Chondrocyte (in vitro differentiated cells): ENCODE results near the gene IGF1R. TPM values are rescaled to one million over a fixed set of nuclear protein-coding genes. Genes with fewer than 3 reads are reported as not detected.

Experiments used
- DNase-seq: peaks from one replicate; pipeline ENCODE4 v3.0.0; 2021; ENCODE audit warnings: mixed read lengths, low spot score
- H3K27ac Mint-ChIP-seq: one replicate; pipeline ENCODE4 v1.8.0; 2021; ENCODE audit warnings: mild to moderate bottlenecking, moderate library complexity, mixed read lengths; ENCODE audit not compliant: unreplicated experiment
- H3K27me3 Mint-ChIP-seq: 2 replicates; pipeline ENCODE4 v1.8.0; 2021; ENCODE audit warnings: low read depth, mixed read lengths
- H3K36me3 Mint-ChIP-seq: 2 replicates; pipeline ENCODE4 v1.8.0; 2021; ENCODE audit warnings: low read depth, mixed read lengths
- H3K4me1 Mint-ChIP-seq: 2 replicates; pipeline ENCODE4 v1.8.0; 2021; ENCODE audit warnings: low read depth, mild to moderate bottlenecking, mixed read lengths
- H3K4me3 Mint-ChIP-seq: one replicate; pipeline ENCODE4 v1.8.0; 2021; ENCODE audit warnings: mild to moderate bottlenecking, moderate library complexity, mixed read lengths; ENCODE audit not compliant: unreplicated experiment
- H3K9me3 Mint-ChIP-seq: 2 replicates; pipeline ENCODE4 v1.8.0; 2021; ENCODE audit warnings: low read depth, mixed read lengths
- total RNA-seq: library from RNA; stranded (reverse); gene quantifications from 3 replicates; pipeline ENCODE4 v1.2.1, GENCODE V29; 2021
- TF ChIP-seq, protein P1 (sequence below): fragments of 200-600 bp; sonication (generic); IDR thresholded peaks from 2 replicates; pipeline ENCODE4 v1.5.0; 2021; ENCODE audit warnings: antibody characterized with exemption, mild to moderate bottlenecking, moderate library complexity

The IGF1R gene
- total RNA-seq, 1 donor from 2014 or later = 119 TPM

DNA sequence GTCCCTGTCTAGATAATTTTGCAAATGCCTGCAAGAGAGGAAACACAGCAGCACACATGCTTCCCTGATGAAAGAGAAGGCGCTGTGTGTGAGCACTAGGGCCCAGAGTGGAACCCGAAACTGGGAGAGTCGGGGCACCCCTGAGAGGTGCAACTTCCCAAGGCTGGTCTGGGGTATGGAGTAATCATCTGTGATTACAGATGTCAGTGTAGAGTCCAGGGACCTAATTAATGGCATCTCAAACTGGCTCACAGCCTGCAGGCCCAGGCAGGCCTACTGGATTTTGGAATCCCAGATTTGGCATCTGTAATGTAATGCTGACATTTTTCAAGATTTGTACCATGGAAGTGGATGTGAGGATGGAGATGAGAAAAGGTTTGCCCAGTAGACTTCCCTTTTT lies 329.8 kb downstream of the IGF1R start:
- DNase-seq = no peak
- H3K4me1 Mint-ChIP-seq = peaks cover 14% of the 10 kb centered on the region
- TF ChIP-seq, protein P1, sequence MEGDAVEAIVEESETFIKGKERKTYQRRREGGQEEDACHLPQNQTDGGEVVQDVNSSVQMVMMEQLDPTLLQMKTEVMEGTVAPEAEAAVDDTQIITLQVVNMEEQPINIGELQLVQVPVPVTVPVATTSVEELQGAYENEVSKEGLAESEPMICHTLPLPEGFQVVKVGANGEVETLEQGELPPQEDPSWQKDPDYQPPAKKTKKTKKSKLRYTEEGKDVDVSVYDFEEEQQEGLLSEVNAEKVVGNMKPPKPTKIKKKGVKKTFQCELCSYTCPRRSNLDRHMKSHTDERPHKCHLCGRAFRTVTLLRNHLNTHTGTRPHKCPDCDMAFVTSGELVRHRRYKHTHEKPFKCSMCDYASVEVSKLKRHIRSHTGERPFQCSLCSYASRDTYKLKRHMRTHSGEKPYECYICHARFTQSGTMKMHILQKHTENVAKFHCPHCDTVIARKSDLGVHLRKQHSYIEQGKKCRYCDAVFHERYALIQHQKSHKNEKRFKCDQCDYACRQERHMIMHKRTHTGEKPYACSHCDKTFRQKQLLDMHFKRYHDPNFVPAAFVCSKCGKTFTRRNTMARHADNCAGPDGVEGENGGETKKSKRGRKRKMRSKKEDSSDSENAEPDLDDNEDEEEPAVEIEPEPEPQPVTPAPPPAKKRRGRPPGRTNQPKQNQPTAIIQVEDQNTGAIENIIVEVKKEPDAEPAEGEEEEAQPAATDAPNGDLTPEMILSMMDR = no peak
- H3K9me3 Mint-ChIP-seq = no peaks in the 10 kb centered on the region
- H3K27ac Mint-ChIP-seq = no peak overlapping the region
- H3K36me3 Mint-ChIP-seq = no peaks in the 10 kb centered on the region
- H3K4me3 Mint-ChIP-seq = no peak overlapping the region
- H3K27me3 Mint-ChIP-seq = no peaks in the 10 kb centered on the region

DNA sequence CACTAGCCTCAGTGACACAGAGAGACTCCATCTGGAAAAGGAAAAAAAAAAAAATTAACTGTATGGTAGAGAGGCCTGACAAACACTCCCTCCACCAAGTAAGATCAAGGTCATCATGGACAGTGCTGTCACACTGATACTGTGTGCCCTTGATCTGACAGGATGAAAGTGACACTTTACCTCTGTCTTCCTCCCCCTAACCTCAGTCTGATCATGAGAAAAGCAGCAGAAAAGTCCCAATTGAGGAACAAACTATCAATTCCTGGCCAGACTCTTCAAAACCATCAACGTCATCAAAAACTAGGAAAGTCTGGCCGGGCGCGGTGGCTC lies 332.5 kb downstream of the IGF1R start:
- H3K4me1 Mint-ChIP-seq = peaks cover 28% of the 10 kb centered on the region
- H3K36me3 Mint-ChIP-seq = no peaks in the 10 kb centered on the region
- H3K27me3 Mint-ChIP-seq = no peaks in the 10 kb centered on the region
- H3K27ac Mint-ChIP-seq = no peak overlapping the region
- H3K4me3 Mint-ChIP-seq = no peak overlapping the region
- TF ChIP-seq, protein P1 = no peak
- no peak for DNase-seq
- no peaks in the 10 kb centered on the region for H3K9me3 Mint-ChIP-seq

DNA sequence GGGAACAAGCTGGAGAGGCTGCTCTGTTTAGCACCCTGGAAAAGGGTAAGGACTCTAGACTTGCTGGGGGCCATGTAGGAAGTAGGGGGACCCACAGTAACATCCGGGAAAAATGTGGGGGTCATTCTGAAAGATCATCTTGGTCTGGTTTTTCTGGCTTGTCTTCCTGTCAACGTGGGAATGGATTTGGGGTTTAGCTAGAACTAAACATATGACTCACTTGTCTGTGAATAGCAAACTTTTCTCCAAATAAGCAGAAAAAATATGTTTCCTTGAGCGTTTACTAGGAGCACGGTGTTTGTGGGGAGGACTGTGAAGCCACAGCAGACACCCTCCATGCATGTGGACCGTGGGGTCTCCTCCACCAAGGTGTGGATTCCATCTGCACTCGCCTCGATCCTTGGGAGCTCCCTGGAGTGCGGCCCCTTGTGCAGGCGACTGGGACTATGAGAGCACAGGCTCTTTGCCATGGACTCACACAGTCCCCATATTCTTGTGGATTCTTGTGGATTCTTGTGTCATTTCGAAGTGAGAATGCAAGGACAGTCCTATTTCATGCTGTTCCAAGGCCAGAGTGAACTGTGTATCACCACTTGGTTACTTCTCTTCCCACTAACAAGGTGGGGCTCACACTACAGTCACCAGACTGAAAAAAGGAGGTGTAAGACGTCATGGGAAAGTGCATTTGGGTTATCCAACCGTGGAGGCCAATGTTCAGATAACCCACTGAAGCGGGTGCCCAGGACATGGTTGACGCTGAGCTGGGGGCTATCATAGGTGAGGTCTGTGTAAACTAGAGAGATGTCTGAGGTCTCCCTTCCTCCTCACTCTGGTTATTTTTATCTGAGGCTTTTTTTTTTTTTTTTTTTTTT lies 333.7 kb downstream of the IGF1R start:
- Mint-ChIP-seq H3K4me3 (no peak overlapping the region), H3K27me3 (no peaks in the 10 kb centered on the region), H3K36me3 (no peaks in the 10 kb centered on the region), H3K27ac (peak overlapping the region; percentile 12), H3K4me1 (peaks cover 28% of the 10 kb centered on the region), H3K9me3 (peaks cover 4% of the 10 kb centered on the region)
- TF ChIP-seq, protein P1 = no peak
- DNase-seq = no peak

DNA sequence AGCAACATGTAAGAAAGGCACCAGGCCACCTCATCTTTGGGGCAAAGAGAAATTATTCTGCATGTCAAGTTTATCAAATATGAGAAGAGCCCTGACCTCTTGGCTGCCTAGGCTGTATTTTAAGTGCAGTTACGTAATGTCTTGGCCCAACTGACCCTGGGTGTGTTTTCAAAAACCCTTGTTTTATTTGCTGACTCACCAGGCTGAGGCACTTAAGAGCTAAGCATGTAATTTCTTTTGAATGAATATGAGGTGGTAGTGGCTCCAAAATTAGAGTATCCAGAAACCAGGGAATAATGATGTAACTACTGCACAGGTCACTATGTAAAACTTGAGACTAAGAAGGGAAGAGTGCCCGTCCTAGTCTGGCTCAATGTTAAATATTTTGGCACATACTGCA lies 335.0 kb downstream of the IGF1R start:
- Mint-ChIP-seq H3K4me1 (peaks cover 28% of the 10 kb centered on the region), H3K27ac (peak overlapping the region; percentile 42), H3K27me3 (no peaks in the 10 kb centered on the region), H3K4me3 (no peak overlapping the region), H3K36me3 (no peaks in the 10 kb centered on the region), H3K9me3 (peaks cover 4% of the 10 kb centered on the region)
- TF ChIP-seq, protein P1 = no peak
- DNase-seq = no peak

DNA sequence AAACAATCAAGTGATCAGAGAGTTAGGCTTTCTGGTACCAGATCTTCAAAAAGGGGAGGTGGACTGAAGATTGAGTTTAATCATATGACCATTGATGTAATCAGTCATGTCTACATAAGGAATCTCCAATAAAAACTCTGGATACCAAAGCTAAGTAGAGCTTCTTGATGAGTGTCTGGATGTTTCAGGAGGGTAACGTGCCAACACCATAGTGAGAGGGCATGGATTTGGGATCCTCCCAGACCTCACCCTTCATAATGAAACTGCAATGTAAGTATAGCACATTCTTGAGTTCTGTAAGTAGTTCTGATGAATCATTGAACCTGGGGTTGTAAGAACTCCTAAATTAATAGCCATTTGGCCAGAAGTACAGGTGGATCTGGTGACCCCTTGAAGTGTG lies 337.9 kb downstream of the IGF1R start:
- Mint-ChIP-seq H3K9me3 (peaks cover 4% of the 10 kb centered on the region), H3K27me3 (peaks cover 11% of the 10 kb centered on the region), H3K36me3 (peaks cover 4% of the 10 kb centered on the region), H3K4me1 (peaks cover 28% of the 10 kb centered on the region), H3K27ac (no peak overlapping the region), H3K4me3 (no peak overlapping the region)
- DNase-seq = no peak
- TF ChIP-seq, protein P1 = no peak
